Ishikawa (cell line): ENCODE results near the gene RNF112.

Experiments used
- CEBPB ChIP-seq: IDR thresholded peaks from 2 replicates; pipeline ENCODE4 v1.6.1; 2012
- RAD21 ChIP-seq: IDR thresholded peaks from 2 replicates; pipeline ENCODE4 v1.6.1; 2012; ENCODE audit warnings: low read depth
- YY1 ChIP-seq: IDR thresholded peaks from 2 replicates; pipeline ENCODE4 v1.6.1; 2012; ENCODE audit warnings: low read depth
- TF ChIP-seq, protein P1 (sequence below): IDR thresholded peaks from 2 replicates; pipeline ENCODE4 v1.6.1; 2012
- TF ChIP-seq, protein P2 (sequence below): IDR thresholded peaks from 2 replicates; pipeline ENCODE4 v1.6.1; 2012; ENCODE audit warnings: low read depth, mild to moderate bottlenecking
- TF ChIP-seq, protein P3 (sequence below): IDR thresholded peaks from 2 replicates; pipeline ENCODE4 v1.6.1; 2012

- TF ChIP-seq, protein P1, sequence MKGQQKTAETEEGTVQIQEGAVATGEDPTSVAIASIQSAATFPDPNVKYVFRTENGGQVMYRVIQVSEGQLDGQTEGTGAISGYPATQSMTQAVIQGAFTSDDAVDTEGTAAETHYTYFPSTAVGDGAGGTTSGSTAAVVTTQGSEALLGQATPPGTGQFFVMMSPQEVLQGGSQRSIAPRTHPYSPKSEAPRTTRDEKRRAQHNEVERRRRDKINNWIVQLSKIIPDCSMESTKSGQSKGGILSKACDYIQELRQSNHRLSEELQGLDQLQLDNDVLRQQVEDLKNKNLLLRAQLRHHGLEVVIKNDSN, result no peak
- TF ChIP-seq RAD21, result no peak
- no peak for TF ChIP-seq YY1
- TF ChIP-seq, protein P2, sequence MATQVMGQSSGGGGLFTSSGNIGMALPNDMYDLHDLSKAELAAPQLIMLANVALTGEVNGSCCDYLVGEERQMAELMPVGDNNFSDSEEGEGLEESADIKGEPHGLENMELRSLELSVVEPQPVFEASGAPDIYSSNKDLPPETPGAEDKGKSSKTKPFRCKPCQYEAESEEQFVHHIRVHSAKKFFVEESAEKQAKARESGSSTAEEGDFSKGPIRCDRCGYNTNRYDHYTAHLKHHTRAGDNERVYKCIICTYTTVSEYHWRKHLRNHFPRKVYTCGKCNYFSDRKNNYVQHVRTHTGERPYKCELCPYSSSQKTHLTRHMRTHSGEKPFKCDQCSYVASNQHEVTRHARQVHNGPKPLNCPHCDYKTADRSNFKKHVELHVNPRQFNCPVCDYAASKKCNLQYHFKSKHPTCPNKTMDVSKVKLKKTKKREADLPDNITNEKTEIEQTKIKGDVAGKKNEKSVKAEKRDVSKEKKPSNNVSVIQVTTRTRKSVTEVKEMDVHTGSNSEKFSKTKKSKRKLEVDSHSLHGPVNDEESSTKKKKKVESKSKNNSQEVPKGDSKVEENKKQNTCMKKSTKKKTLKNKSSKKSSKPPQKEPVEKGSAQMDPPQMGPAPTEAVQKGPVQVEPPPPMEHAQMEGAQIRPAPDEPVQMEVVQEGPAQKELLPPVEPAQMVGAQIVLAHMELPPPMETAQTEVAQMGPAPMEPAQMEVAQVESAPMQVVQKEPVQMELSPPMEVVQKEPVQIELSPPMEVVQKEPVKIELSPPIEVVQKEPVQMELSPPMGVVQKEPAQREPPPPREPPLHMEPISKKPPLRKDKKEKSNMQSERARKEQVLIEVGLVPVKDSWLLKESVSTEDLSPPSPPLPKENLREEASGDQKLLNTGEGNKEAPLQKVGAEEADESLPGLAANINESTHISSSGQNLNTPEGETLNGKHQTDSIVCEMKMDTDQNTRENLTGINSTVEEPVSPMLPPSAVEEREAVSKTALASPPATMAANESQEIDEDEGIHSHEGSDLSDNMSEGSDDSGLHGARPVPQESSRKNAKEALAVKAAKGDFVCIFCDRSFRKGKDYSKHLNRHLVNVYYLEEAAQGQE, result no peak
- TF ChIP-seq, protein P3, sequence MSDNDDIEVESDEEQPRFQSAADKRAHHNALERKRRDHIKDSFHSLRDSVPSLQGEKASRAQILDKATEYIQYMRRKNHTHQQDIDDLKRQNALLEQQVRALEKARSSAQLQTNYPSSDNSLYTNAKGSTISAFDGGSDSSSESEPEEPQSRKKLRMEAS, result no peak
- TF ChIP-seq CEBPB, result no peak
Measured at GRCh38 chr17:19381741-19382444, 29.1 kb upstream of the RNF112 start.
